Natural killer cell (primary cell): ENCODE results near the gene ADAMTSL5. TPM values are rescaled to one million over a fixed set of nuclear protein-coding genes. Genes with fewer than 3 reads are reported as not detected.
"Not testable (repeated sequence)": the region's sequence is repeated elsewhere in the genome, so short reads cannot be mapped to it uniquely, and the experiment has no call there.

Source experiments
- ATAC-seq, 3 donors: fragments of 150-1000 bp in 2 of 3; fragments of 200-7000 bp in 1 of 3; cut with Tn5 transposase; 1 replicate in 1 of 3; 2 replicates in 2 of 3; pipeline ENCODE4 v1.10.0; 2021; ENCODE audit warnings: mild to moderate bottlenecking in 2 of 3, moderate library complexity in 2 of 3
- DNase-seq, 2 donors: peaks; one replicate each; pipeline versions ENCODE4 v3.0.0 to v3.0.0-alpha.2; 2013 to 2021; ENCODE audit warnings: mixed read lengths in 1 of 2
- H3K27ac ChIP-seq: one replicate; pipeline ENCODE4 v1.5.1; 2013; ENCODE audit warnings: mild to moderate bottlenecking, low read length
- H3K27me3 ChIP-seq: one replicate; pipeline ENCODE4 v1.6.1; 2013; ENCODE audit warnings: low read length; ENCODE audit not compliant: control insufficient read depth, insufficient read depth
- H3K36me3 ChIP-seq: one replicate; pipeline ENCODE4 v1.6.1; 2013; ENCODE audit warnings: low read length; ENCODE audit not compliant: control insufficient read depth, insufficient read depth
- H3K4me1 ChIP-seq: one replicate; pipeline ENCODE4 v1.6.1; 2013; ENCODE audit warnings: low read length; ENCODE audit not compliant: control insufficient read depth, insufficient read depth
- H3K4me3 ChIP-seq: one replicate; pipeline ENCODE4 v1.5.1; 2013; ENCODE audit warnings: low read length
- H3K9me3 ChIP-seq: one replicate; pipeline ENCODE4 v1.6.1; 2013; ENCODE audit warnings: low read length; ENCODE audit not compliant: control insufficient read depth, insufficient read depth
- H3K27ac Mint-ChIP-seq, 2 donors: one replicate each; pipeline ENCODE4 v1.8.0; 2022; ENCODE audit warnings: mild to moderate bottlenecking in 2 of 2, mixed read lengths in 2 of 2, moderate library complexity in 1 of 2
- H3K27me3 Mint-ChIP-seq, 2 donors: one replicate each; pipeline ENCODE4 v1.8.0; 2022; ENCODE audit warnings: low read depth in 2 of 2, mixed read lengths in 2 of 2
- H3K36me3 Mint-ChIP-seq: one replicate; pipeline ENCODE4 v1.8.0; 2022; ENCODE audit warnings: mixed read lengths
- H3K4me1 Mint-ChIP-seq, 2 donors: one replicate each; pipeline ENCODE4 v1.8.0; 2022; ENCODE audit warnings: mixed read lengths in 2 of 2
- H3K4me3 Mint-ChIP-seq: one replicate; pipeline ENCODE4 v1.8.0; 2022; ENCODE audit warnings: mild to moderate bottlenecking, moderate library complexity, mixed read lengths
- H3K9me3 Mint-ChIP-seq, 2 donors: one replicate each; pipeline ENCODE4 v1.8.0; 2022; ENCODE audit warnings: mixed read lengths in 2 of 2
- CTCF ChIP-seq: fragments of 200-600 bp; IDR thresholded peaks from one replicate; pipeline ENCODE4 v1.8.0; 2022; ENCODE audit warnings: antibody characterized with exemption
- WGBS: methylation state at CpG from one replicate; pipeline ENCODE4 v1.1.7; 2013; ENCODE audit warnings: missing lambda C conversion rate; ENCODE audit not compliant: insufficient coverage; 5-methylcytosine and 5-hydroxymethylcytosine counted together
- intact Hi-C: fragments of 100-400 bp; cut with micrococcal nuclease; formaldehyde crosslinking; loops from one replicate; pipeline ENCODE4 v1.14.2; 2022
- total RNA-seq, 4 donors: library from RNA; stranded (reverse); fragments of 120-200 nt in 1 of 4; gene quantifications; one replicate each; pipeline versions ENCODE4 v1.2.3 to v1.2.4, GENCODE V29; 2013 to 2022

ADAMTSL5 gene
- total RNA-seq, 3 donors from 2014 or later (not counting 1 experiment from before 2014, with no cell fraction given): 0.70 to 2.5 (median 1.0) TPM

DNA sequence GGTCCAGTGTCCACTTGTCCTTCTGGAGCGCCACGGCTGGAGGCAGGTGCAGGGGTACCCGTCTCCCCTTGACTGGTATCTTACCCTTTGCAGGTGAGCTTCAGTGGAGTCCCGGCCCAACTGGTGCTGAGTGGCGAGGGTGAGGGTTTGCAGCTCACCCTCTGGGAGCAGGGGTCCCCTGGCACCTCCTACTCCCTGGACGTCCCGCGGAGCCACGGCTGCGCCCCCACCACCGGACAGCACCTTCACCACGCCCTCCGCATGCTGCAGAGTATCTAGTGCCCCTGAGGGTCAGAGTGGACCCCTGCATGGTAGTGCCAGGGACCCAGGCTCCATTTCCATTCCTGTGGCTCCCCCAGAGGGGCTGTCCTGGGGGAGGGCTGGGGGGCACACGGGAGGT lies 22.2 kb upstream of the ADAMTSL5 start:
- Mint-ChIP-seq H3K36me3 (no peaks in the 10 kb centered on the region), H3K4me1 (no peaks in the 10 kb centered on the region), H3K27ac (no peak overlapping the region), H3K9me3 (no peaks in the 10 kb centered on the region), H3K4me3 (no peak overlapping the region), H3K27me3 (peaks cover 0 to 4% of the 10 kb centered on the region in 2 donors)
- WGBS: 87% methylated on average over 14 of the region's 14 CpGs
- no peak for TF ChIP-seq CTCF
- H3K4me3 ChIP-seq: no peak overlapping the region
- H3K27me3 ChIP-seq: no peaks in the 10 kb centered on the region
- no peaks in the 10 kb centered on the region for H3K9me3 ChIP-seq
- intact Hi-C loops: no loop called here
- H3K4me1 ChIP-seq: no peaks in the 10 kb centered on the region
- H3K36me3 ChIP-seq: no peaks in the 10 kb centered on the region
- DNase-seq (no peak), ATAC-seq (no peak)
- H3K27ac ChIP-seq: no peak overlapping the region

- DNase-seq (no peak), ATAC-seq (no peak)
- Histone ChIP-seq H3K36me3 (no peaks in the 10 kb centered on the region), H3K4me1 (no peaks in the 10 kb centered on the region), H3K9me3 (no peaks in the 10 kb centered on the region), H3K27ac (no peak overlapping the region), H3K27me3 (no peaks in the 10 kb centered on the region), H3K4me3 (no peak overlapping the region)
- intact Hi-C loops: no loop called here
- Mint-ChIP-seq H3K4me1 (no peaks in the 10 kb centered on the region), H3K27ac (no peak overlapping the region), H3K36me3 (no peaks in the 10 kb centered on the region), H3K9me3 (no peaks in the 10 kb centered on the region), H3K4me3 (no peak overlapping the region), H3K27me3 (peaks cover 0 to 4% of the 10 kb centered on the region in 2 donors)
- 77% methylated on average over 23 of the region's 23 CpGs for WGBS
- TF ChIP-seq CTCF: no peak
These were observed 20.8 kb upstream of the ADAMTSL5 start for GRCh38 chr19:1533510-1534150.

- H3K27ac ChIP-seq: no peak overlapping the region
- H3K4me3 Mint-ChIP-seq: no peak overlapping the region
- H3K4me3 ChIP-seq: no peak overlapping the region
- no peaks in the 10 kb centered on the region for H3K4me1 Mint-ChIP-seq
- peaks cover 0 to 9% of the 10 kb centered on the region in 2 donors for H3K27me3 Mint-ChIP-seq
- no peaks in the 10 kb centered on the region for H3K36me3 Mint-ChIP-seq
- no peak overlapping the region for H3K27ac Mint-ChIP-seq
- ATAC-seq (no peak), DNase-seq (no peak)
- H3K9me3 ChIP-seq: no peaks in the 10 kb centered on the region
- H3K9me3 Mint-ChIP-seq: no peaks in the 10 kb centered on the region
- no peaks in the 10 kb centered on the region for H3K4me1 ChIP-seq
- H3K36me3 ChIP-seq: no peaks in the 10 kb centered on the region
- intact Hi-C loops: no loop called here
- no peaks in the 10 kb centered on the region for H3K27me3 ChIP-seq
- 84% methylated on average over 9 of the region's 9 CpGs for WGBS
- no peak for TF ChIP-seq CTCF
These were observed 19.2 kb upstream of the ADAMTSL5 start for GRCh38 chr19:1532003-1532402.

GRCh38 chr19:1531587-1531986 lies 18.8 kb upstream of the ADAMTSL5 start:
- H3K36me3 ChIP-seq: no peaks in the 10 kb centered on the region
- WGBS: 93% methylated on average over 11 of the region's 11 CpGs
- no peaks in the 10 kb centered on the region for H3K9me3 ChIP-seq
- Mint-ChIP-seq H3K36me3 (no peaks in the 10 kb centered on the region), H3K9me3 (no peaks in the 10 kb centered on the region), H3K4me3 (no peak overlapping the region), H3K27me3 (peaks cover 0 to 12% of the 10 kb centered on the region in 2 donors), H3K4me1 (no peaks in the 10 kb centered on the region), H3K27ac (no peak overlapping the region)
- H3K4me1 ChIP-seq: no peaks in the 10 kb centered on the region
- ATAC-seq (no peak), DNase-seq (no peak)
- TF ChIP-seq CTCF: no peak
- no peak overlapping the region for H3K27ac ChIP-seq
- H3K4me3 ChIP-seq: no peak overlapping the region
- no peaks in the 10 kb centered on the region for H3K27me3 ChIP-seq
- intact Hi-C loops: no loop called here

DNA sequence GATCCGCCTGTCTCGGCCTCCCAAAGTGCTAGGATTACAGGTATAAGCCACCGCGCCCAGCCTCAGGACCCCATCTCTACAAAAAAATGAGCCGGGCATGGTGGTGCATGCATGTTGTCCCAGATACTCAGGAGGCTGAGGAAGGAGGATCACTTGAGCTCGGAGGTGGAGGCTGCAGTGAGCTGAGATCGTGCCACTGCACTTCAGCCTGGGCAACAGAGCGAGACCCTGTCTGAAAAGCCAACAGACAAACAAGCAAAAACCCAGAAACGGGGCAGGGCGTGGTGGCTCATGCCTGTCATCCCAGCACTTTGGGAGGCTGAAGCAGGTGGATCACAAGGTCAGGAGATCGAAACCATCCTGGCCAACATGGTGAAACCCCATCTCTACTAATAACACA lies 18.0 kb upstream of the ADAMTSL5 start:
- H3K36me3 ChIP-seq, H3K9me3 Mint-ChIP-seq, intact Hi-C loops, H3K4me1 ChIP-seq, H3K27ac Mint-ChIP-seq, H3K9me3 ChIP-seq, H3K4me3 ChIP-seq, H3K4me3 Mint-ChIP-seq, ATAC-seq, H3K4me1 Mint-ChIP-seq, H3K36me3 Mint-ChIP-seq, H3K27ac ChIP-seq, DNase-seq, H3K27me3 ChIP-seq: not testable (repeated sequence)
- 91% methylated on average over 11 of the region's 11 CpGs for WGBS
- peaks cover 7 to 19% of the 10 kb centered on the region in 2 donors for H3K27me3 Mint-ChIP-seq
